NCI-H2227 (cell line): ENCODE results near the gene ACP3.
"Not testable (repeated sequence)": the region's sequence is repeated elsewhere in the genome, so short reads cannot be mapped to it uniquely, and the experiment has no call there.

Experiments used
- DNase-seq: peaks from one replicate; lab custom pipeline; 2025; ENCODE audit not compliant: unreplicated experiment; lab: John Stamatoyannopoulos, UW

Gene ACP3

GRCh38 chr3:132317229-132317948 is at the start of gene ACP3:
TSS of gene ACP3 (plus strand) at chr3:132317407. CDS start at chr3:132317457, 50 bp downstream.
- DNase-seq: no peak

- DNase-seq: no peak
Measured at GRCh38 chr3:132268956-132269355, 48.3 kb upstream of the ACP3 start.

- no peak for DNase-seq
Measured at GRCh38 chr3:132273036-132273435, 44.2 kb upstream of the ACP3 start.

- DNase-seq: peak; percentile 15
Measured at GRCh38 chr3:132276228-132276906, 40.8 kb upstream of the ACP3 start.

DNA sequence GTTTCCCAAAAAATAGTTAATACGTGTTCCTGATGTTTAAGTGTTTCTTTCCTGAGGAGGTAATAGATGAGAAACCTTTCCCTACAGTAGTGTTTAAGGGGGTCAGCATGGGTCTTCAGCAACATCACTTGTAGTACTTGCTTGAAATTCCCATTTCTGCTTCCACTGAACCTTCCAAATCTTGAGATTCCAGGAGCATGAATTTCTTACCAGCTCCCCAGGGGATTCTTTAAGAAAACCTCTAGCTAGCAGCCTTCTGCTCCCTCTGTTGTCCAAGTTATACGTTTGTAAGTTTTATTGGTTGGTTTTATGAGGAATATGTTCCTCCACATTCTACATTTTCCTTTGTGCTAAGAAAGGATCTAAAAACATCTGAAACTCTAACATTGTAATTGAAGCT is 38.2 kb upstream of the ACP3 start:
- DNase-seq: no peak

GRCh38 chr3:132283440-132283839 is 33.8 kb upstream of the ACP3 start:
- no peak for DNase-seq

DNA sequence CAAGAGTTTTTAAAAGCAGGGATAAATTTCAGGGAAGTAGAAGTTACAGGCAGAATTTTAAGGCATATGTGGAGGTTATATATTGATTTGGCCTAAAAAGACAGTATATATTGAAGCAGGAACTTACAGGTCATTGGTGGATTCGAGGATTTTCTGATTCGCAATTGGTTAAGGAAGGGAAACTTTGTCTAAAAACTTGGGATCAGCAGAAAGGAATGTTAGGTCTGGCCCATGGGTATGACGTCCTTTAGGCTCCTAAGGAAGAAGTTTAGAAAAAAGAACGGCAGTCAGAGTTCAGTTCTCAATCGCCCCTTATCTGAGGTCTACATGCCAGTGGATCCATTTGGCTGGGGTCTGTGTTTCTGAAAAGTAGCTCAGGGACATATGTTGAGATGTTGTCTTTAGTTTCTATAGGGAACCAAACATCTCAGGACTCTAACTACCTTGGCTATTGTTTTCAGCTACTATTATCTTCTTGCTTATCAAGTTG is 33.2 kb upstream of the ACP3 start:
- no peak for DNase-seq

- no peak for DNase-seq
Measured at GRCh38 chr3:132284781-132285619, 32.2 kb upstream of the ACP3 start.

DNA sequence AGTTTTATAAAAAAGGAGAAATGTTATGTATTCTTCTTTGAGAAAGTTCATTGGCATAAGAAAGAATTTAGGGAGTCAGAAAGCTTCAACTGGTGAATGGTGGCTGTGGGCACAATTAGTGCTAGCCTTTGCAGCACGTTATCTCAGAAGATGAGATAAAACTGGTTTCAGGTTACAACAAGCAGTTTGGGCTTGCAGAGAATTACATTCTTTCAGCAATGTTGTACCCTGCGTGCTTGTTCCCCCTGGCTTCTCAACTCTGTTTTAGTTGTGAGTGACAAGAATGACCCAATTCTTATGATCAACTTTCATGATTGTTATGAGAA is 31.6 kb upstream of the ACP3 start:
- no peak for DNase-seq

DNA sequence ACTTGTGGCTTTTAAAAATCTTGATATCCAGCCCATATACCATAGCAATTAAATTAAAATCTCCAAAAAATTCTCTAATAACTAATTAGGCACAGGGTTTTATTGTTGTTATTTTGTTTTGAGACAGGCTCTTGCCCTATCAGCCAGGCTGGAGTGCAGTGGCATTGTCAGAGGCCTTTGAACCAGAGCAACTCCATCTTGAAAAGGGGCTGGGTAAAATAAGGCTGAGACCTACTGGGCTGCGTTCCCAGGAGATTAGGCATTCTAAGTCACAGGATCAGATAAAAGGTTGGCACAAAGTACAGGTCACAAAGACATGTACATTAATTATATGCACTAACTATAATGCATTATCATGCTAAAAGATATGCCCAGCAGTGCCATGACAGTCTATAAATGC is 31.2 kb upstream of the ACP3 start:
- DNase-seq: no peak

GRCh38 chr3:132288357-132288756 is 28.9 kb upstream of the ACP3 start:
- DNase-seq: no peak

DNA sequence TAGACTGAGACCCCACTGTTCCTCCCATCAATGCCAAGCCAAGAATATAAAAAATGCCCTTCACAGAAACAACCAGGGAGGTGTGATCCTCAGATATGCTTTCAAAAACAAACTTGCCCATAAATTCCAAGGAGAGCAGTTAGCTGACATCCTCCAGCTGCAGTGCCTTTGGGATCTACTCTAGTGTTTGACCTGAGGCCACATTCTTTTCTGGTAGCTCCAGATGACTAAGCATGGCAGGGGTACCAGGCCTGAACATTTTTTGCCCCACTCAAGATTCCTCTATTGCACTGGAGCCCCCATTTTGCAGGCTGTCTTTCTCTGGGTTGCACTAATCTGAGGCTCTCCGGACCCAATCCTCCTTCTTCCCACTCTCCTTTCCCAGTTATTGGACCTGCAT is 27.9 kb upstream of the ACP3 start:
- DNase-seq: no peak

DNA sequence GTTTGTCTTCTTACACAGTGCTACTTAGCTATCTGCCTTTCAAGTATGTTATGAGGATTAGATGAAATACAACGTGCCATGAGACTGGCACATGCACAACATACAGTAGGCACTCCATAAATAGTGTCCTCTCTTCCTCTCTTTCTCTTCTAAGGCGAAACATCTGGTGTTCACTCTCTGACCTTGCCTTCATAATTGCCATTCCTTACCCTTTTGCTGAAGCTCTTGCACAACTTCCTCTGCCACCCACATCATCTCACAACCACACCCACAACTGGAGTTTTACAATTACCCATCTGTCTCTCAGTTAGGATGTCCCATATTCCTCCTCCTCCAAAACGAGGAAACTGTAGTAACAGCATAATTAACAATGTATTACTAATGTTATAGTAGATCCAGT is 26.4 kb upstream of the ACP3 start:
- no peak for DNase-seq

DNA sequence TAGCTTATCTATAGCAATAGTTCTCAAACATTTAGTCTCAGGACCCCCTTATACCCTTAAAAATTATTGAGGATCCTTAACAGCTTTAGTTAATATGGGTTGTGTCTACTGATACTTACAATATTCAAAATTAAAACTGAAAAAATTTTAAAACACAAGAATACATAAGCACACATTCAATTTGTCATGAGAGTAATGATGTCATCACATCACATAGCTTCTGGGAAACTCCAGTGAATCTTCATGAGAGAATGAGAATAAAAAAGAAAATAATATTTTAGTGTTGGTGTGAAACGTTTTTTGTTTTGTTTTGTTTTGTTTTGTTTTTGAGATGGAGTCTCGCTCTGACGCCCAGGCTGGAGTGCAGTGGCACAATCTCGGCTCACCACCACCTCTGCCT is 25.2 kb upstream of the ACP3 start:
- no peak for DNase-seq

- DNase-seq: no peak
Measured at GRCh38 chr3:132293251-132293650, 24.0 kb upstream of the ACP3 start.

- DNase-seq: no peak
Measured at GRCh38 chr3:132294906-132295305, 22.3 kb upstream of the ACP3 start.

GRCh38 chr3:132303336-132304201 is 13.6 kb upstream of the ACP3 start:
- DNase-seq: not testable (repeated sequence)

GRCh38 chr3:132304351-132304750 is 12.9 kb upstream of the ACP3 start:
- not testable (repeated sequence) for DNase-seq

- not testable (repeated sequence) for DNase-seq
Measured at GRCh38 chr3:132310057-132310456, 7.2 kb upstream of the ACP3 start.

GRCh38 chr3:132311316-132311715 is 5.9 kb upstream of the ACP3 start:
- DNase-seq: no peak

DNA sequence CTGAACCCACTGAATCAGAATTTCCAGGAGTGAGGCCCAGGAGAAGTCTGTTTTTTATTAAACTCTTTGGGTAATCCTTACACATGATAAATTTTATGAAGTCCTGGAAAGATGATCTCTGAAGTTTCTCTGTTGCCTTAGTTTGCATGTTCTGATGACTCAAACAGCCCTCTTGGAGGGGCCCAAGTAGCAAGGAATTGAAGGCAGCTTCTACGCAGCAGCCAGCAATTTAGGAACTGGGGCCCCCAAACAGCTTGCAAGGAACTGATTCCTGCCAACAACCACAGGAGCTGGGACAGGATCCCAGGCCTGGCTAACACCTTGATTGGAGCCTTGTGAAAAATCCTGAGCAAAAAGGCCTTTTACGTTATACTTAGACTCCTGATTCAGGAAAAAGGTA is 5.4 kb upstream of the ACP3 start:
- DNase-seq: no peak
